A673 (cell line): Measurements from ENCODE around the gene GSTM1.
"Not testable (repeated sequence)": the region's sequence is repeated elsewhere in the genome, so short reads cannot be mapped to it uniquely, and the experiment has no call there.

ENCODE experiments used
- CTCF ChIP-seq: fragments of 300-800, 200-600 bp; sonication (generic); conservative IDR thresholded peaks from 2 replicates; pipeline ENCODE4 v1.5.1; 2017; ENCODE audit warnings: low read depth, mild to moderate bottlenecking, antibody characterized with exemption, low read length, moderate library complexity, mixed read lengths
- EZH2 ChIP-seq: fragments of 200-600 bp; sonication (generic); IDR thresholded peaks from 2 replicates; pipeline ENCODE4 v1.6.1; 2017; ENCODE audit warnings: borderline replicate concordance, low read depth, mild to moderate bottlenecking, mixed read lengths, antibody characterized with exemption, low read length; ENCODE audit not compliant: poor library complexity, severe bottlenecking

- TF ChIP-seq CTCF, EZH2: not testable (repeated sequence)
Measured at GRCh38 chr1:109673861-109674260, 13.8 kb upstream of the GSTM1 start.
